H9 (cell line): ENCODE data around the gene VMA21. TPM values are rescaled to one million over a fixed set of nuclear protein-coding genes. Genes with fewer than 3 reads are reported as not detected.

Source experiments
- DNase-seq: peaks from one replicate; pipeline ENCODE4 v3.0.0-alpha.2; 2017
- H2AFZ ChIP-seq: one replicate; pipeline ENCODE4 v1.6.1; 2013; ENCODE audit warnings: mild to moderate bottlenecking, low read length, control low read depth, moderate library complexity
- H2AK5ac ChIP-seq: 2 replicates; pipeline ENCODE4 v1.6.1; 2013; ENCODE audit warnings: low read length, control low read depth, mixed read lengths; ENCODE audit not compliant: insufficient read length
- H2BK120ac ChIP-seq: one replicate; pipeline ENCODE4 v1.6.1; 2013; ENCODE audit warnings: low read depth, mild to moderate bottlenecking, low read length, control low read depth, inconsistent platforms; ENCODE audit not compliant: poor library complexity, severe bottlenecking
- H2BK12ac ChIP-seq: 2 replicates; pipeline ENCODE4 v1.6.1; 2013; ENCODE audit warnings: low read length, control low read depth, mixed read lengths, low read depth; ENCODE audit not compliant: insufficient read length
- H2BK15ac ChIP-seq: 2 replicates; pipeline ENCODE4 v1.6.1; 2013; ENCODE audit warnings: low read depth, low read length, control low read depth
- H2BK20ac ChIP-seq: one replicate; pipeline ENCODE4 v1.6.1; 2013; ENCODE audit warnings: low read depth, mild to moderate bottlenecking, low read length, control low read depth, inconsistent platforms; ENCODE audit not compliant: poor library complexity, severe bottlenecking
- H2BK5ac ChIP-seq: 2 replicates; pipeline ENCODE4 v1.6.1; 2013; ENCODE audit warnings: low read length, control low read depth, mixed read lengths; ENCODE audit not compliant: insufficient read length
- H3K14ac ChIP-seq: 2 replicates; pipeline ENCODE4 v1.6.1; 2013; ENCODE audit warnings: low read length, control low read depth; ENCODE audit not compliant: insufficient read depth
- H3K18ac ChIP-seq: 2 replicates; pipeline ENCODE4 v1.6.1; 2013; ENCODE audit warnings: low read depth, mild to moderate bottlenecking, mixed read lengths, low read length, control low read depth; ENCODE audit not compliant: insufficient read length
- H3K23ac ChIP-seq: 2 replicates; pipeline ENCODE4 v1.6.1; 2013; ENCODE audit warnings: low read length, control low read depth, mixed read lengths, low read depth; ENCODE audit not compliant: insufficient read length
- H3K23me2 ChIP-seq: 2 replicates; pipeline ENCODE4 v1.6.1; 2013; ENCODE audit warnings: low read depth, mild to moderate bottlenecking, mixed read lengths, low read length, control low read depth; ENCODE audit not compliant: insufficient read length, poor library complexity, severe bottlenecking
- H3K27ac ChIP-seq: 2 replicates; pipeline ENCODE4 v1.5.1; 2013; ENCODE audit warnings: low read length, control low read depth, mixed read lengths, low read depth; ENCODE audit not compliant: insufficient read length
- H3K27me3 ChIP-seq: 2 replicates; pipeline ENCODE4 v1.6.1; 2013; ENCODE audit warnings: low read length, control low read depth, inconsistent platforms; ENCODE audit not compliant: insufficient read depth
- H3K4ac ChIP-seq: 2 replicates; pipeline ENCODE4 v1.6.1; 2013; ENCODE audit warnings: low read depth, mild to moderate bottlenecking, control low read depth, inconsistent platforms, low read length, moderate library complexity
- H3K4me1 ChIP-seq: 2 replicates; pipeline ENCODE4 v1.6.1; 2013; ENCODE audit warnings: low read length, control low read depth, inconsistent platforms; ENCODE audit not compliant: insufficient read depth
- H3K4me2 ChIP-seq: 2 replicates; pipeline ENCODE4 v1.6.1; 2013; ENCODE audit warnings: low read length, control low read depth, mixed read lengths; ENCODE audit not compliant: insufficient read length, insufficient read depth
- H3K56ac ChIP-seq: 2 replicates; pipeline ENCODE4 v1.6.1; 2013; ENCODE audit warnings: low read depth, mild to moderate bottlenecking, mixed read lengths, low read length, control low read depth; ENCODE audit not compliant: insufficient read length
- H3K79me1 ChIP-seq: 2 replicates; pipeline ENCODE4 v1.6.1; 2013; ENCODE audit warnings: low read depth, mild to moderate bottlenecking, moderate library complexity, low read length, control low read depth, inconsistent platforms; ENCODE audit not compliant: insufficient read depth, poor library complexity, severe bottlenecking
- H3K79me2 ChIP-seq: 2 replicates; pipeline ENCODE4 v1.6.1; 2013; ENCODE audit warnings: low read length, control low read depth, inconsistent platforms; ENCODE audit not compliant: insufficient read depth
- H3K9ac ChIP-seq: 2 replicates; pipeline ENCODE4 v1.6.1; 2013; ENCODE audit warnings: low read length, control low read depth, mixed read lengths; ENCODE audit not compliant: insufficient read length; ENCODE audit errors: extremely low read depth
- H3K9me3 ChIP-seq: one replicate; pipeline ENCODE4 v1.6.1; 2013; ENCODE audit warnings: low read depth, low read length, inconsistent platforms; ENCODE audit not compliant: control insufficient read depth
- H3T11ph ChIP-seq: one replicate; pipeline ENCODE4 v1.6.1; 2013; ENCODE audit warnings: mild to moderate bottlenecking, low read length, control low read depth, inconsistent platforms
- H4K20me1 ChIP-seq: one replicate; pipeline ENCODE4 v1.6.1; 2013; ENCODE audit not compliant: control insufficient read depth, insufficient read length, insufficient read depth
- H4K5ac ChIP-seq: 2 replicates; pipeline ENCODE4 v1.6.1; 2013; ENCODE audit warnings: low read depth, mild to moderate bottlenecking, mixed read lengths, low read length, control low read depth; ENCODE audit not compliant: insufficient read length
- H4K8ac ChIP-seq: replicated peaks from 2 replicates; pipeline ENCODE4 v1.6.1; 2013; ENCODE audit warnings: low read length, control low read depth, mixed read lengths, low read depth; ENCODE audit not compliant: insufficient read length
- H4K91ac ChIP-seq: 2 replicates; pipeline ENCODE4 v1.6.1; 2013; ENCODE audit warnings: low read depth, mild to moderate bottlenecking, moderate library complexity, mixed read lengths, low read length, control low read depth; ENCODE audit not compliant: insufficient read length
- H3K27ac Mint-ChIP-seq, 3 experiments: 2 replicates in 2 of 3; 3 replicates in 1 of 3; pipeline ENCODE4 v1.8.0; 2020 to 2021; ENCODE audit warnings: mixed read lengths in 3 of 3, mild to moderate bottlenecking in 1 of 3, moderate library complexity in 1 of 3
- H3K27me3 Mint-ChIP-seq: 2 replicates; pipeline ENCODE4 v1.8.0; 2021; ENCODE audit warnings: low read depth, mild to moderate bottlenecking, moderate library complexity, mixed read lengths
- H3K36me3 Mint-ChIP-seq, 3 experiments: 2 replicates in 2 of 3; 3 replicates in 1 of 3; pipeline ENCODE4 v1.8.0; 2020 to 2021; ENCODE audit warnings: low read depth in 3 of 3, mixed read lengths in 3 of 3; ENCODE audit not compliant: insufficient read depth in 1 of 3
- H3K4me1 Mint-ChIP-seq, 2 experiments: 2 replicates each; pipeline ENCODE4 v1.8.0; 2020; ENCODE audit warnings: mixed read lengths in 2 of 2
- H3K4me3 Mint-ChIP-seq, 2 experiments: 2 replicates in 1 of 2; 3 replicates in 1 of 2; pipeline ENCODE4 v1.8.0; 2020 to 2021; ENCODE audit warnings: mild to moderate bottlenecking in 2 of 2, mixed read lengths in 2 of 2, moderate library complexity in 1 of 2
- H3K9me3 Mint-ChIP-seq, 2 experiments: 2 replicates in 1 of 2; 3 replicates in 1 of 2; pipeline ENCODE4 v1.8.0; 2020; ENCODE audit warnings: mild to moderate bottlenecking in 2 of 2, mixed read lengths in 2 of 2, moderate library complexity in 1 of 2
- WGBS: extraction: QIAGEN DNeasy Blood & Tissue Kit; methylation state at CpG from one replicate; pipeline ENCODE4 v1.1.7; 2013; ENCODE audit warnings: missing lambda C conversion rate, low lambda C conversion rate, mixed read lengths; ENCODE audit not compliant: insufficient read length; ENCODE audit errors: extremely low coverage; 5-methylcytosine and 5-hydroxymethylcytosine counted together
- total RNA-seq: library from RNA; stranded (reverse); gene quantifications from 2 replicates; pipeline ENCODE4 v1.2.1, GENCODE V29; 2021
- TF ChIP-seq, protein P1 (sequence below): fragments of 200-600 bp; sonication (generic); conservative IDR thresholded peaks from 3 replicates; pipeline ENCODE4 v1.8.0; 2021; ENCODE audit warnings: antibody characterized with exemption, mild to moderate bottlenecking

Gene VMA21
- total RNA-seq, 1 experiment from 2014 or later: 50.3 TPM

DNA sequence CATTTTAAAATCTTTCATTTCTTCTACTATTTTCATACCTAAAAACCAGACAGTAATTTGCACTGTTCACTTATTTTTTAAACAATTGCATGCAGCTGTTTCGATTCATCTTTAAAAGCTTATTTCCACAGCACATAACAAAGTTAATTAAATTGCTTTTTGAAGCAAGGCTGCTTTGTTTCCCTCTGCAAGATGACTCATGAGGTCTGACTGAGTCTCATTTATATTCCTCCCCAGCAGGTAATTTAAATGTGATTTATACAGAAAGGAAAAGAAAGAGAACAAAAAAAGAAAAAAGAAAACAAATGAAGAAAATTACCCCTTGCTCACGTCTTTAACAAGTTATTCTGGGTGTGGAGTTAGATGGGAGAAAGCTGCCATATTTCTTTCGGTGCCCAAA, 22.8 kb downstream of the VMA21 start:
- H2BK12ac ChIP-seq: no peak overlapping the region
- no peak overlapping the region for H3K27ac ChIP-seq
- no CpG with 5 or more reads among the region's 3 CpGs for WGBS
- DNase-seq: no peak
- H3T11ph ChIP-seq: no peak overlapping the region
- H2AFZ ChIP-seq: no peak overlapping the region
- H3K4me1 ChIP-seq: no peaks in the 10 kb centered on the region
- H3K23me2 ChIP-seq: no peaks in the 10 kb centered on the region
- H3K9me3 ChIP-seq: peaks cover 50% of the 10 kb centered on the region
- no peak overlapping the region for H3K56ac ChIP-seq
- H3K23ac ChIP-seq: no peak overlapping the region
- TF ChIP-seq, protein P1, sequence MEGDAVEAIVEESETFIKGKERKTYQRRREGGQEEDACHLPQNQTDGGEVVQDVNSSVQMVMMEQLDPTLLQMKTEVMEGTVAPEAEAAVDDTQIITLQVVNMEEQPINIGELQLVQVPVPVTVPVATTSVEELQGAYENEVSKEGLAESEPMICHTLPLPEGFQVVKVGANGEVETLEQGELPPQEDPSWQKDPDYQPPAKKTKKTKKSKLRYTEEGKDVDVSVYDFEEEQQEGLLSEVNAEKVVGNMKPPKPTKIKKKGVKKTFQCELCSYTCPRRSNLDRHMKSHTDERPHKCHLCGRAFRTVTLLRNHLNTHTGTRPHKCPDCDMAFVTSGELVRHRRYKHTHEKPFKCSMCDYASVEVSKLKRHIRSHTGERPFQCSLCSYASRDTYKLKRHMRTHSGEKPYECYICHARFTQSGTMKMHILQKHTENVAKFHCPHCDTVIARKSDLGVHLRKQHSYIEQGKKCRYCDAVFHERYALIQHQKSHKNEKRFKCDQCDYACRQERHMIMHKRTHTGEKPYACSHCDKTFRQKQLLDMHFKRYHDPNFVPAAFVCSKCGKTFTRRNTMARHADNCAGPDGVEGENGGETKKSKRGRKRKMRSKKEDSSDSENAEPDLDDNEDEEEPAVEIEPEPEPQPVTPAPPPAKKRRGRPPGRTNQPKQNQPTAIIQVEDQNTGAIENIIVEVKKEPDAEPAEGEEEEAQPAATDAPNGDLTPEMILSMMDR: no peak
- H2AK5ac ChIP-seq: no peak overlapping the region
- Mint-ChIP-seq H3K9me3 (peaks cover 64 to 67% of the 10 kb centered on the region in 2 experiments), H3K27ac (peak overlapping the region in 2 of 3 experiments; percentile 32 to 80; a peak in 4 of 7 replicates), H3K36me3 (peaks cover 0 to 4% (median 0%) of the 10 kb centered on the region in 3 experiments; a peak in 5 of 7 replicates), H3K4me3 (no peak overlapping the region), H3K4me1 (peaks cover 27% of the 10 kb centered on the region in 2 experiments), H3K27me3 (no peaks in the 10 kb centered on the region; the same call in 1 of the 2 replicates)
- H3K27me3 ChIP-seq: no peaks in the 10 kb centered on the region
- no peak overlapping the region for H3K18ac ChIP-seq
- no peak overlapping the region for H3K14ac ChIP-seq
- H3K79me2 ChIP-seq: no peaks in the 10 kb centered on the region
- no peaks in the 10 kb centered on the region for H4K20me1 ChIP-seq
- H2BK120ac ChIP-seq: no peak overlapping the region
- no peak overlapping the region for H2BK5ac ChIP-seq
- H3K4me2 ChIP-seq: no peak overlapping the region
- no peak overlapping the region for H4K8ac ChIP-seq
- H2BK20ac ChIP-seq: no peak overlapping the region
- no peak overlapping the region for H3K9ac ChIP-seq
- H3K4ac ChIP-seq: no peak overlapping the region
- H2BK15ac ChIP-seq: no peak overlapping the region
- no peaks in the 10 kb centered on the region for H3K79me1 ChIP-seq
- no peak overlapping the region for H4K91ac ChIP-seq
- no peak overlapping the region for H4K5ac ChIP-seq
